T-helper 1 cell treated with Interleukin-12 subunit alpha and Interleukin-12 subunit beta and Interleukin-4 antibody, amounts not matched to agents 30 μg/mL and 1 μg/mL, for 36 hours (primary cell): Measurements from ENCODE around the gene TBC1D19.

Source experiments
- H3K27ac Mint-ChIP-seq: one replicate; pipeline ENCODE4 v1.8.0; 2021; ENCODE audit warnings: mild to moderate bottlenecking, mixed read lengths
- H3K27me3 Mint-ChIP-seq: one replicate; pipeline ENCODE4 v1.8.0; 2021; ENCODE audit warnings: low read depth, mixed read lengths
- H3K36me3 Mint-ChIP-seq: one replicate; pipeline ENCODE4 v1.8.0; 2021; ENCODE audit warnings: low read depth, mixed read lengths
- H3K4me1 Mint-ChIP-seq: one replicate; pipeline ENCODE4 v1.8.0; 2021; ENCODE audit warnings: low read depth, mixed read lengths
- H3K4me3 Mint-ChIP-seq: one replicate; pipeline ENCODE4 v1.8.0; 2021; ENCODE audit warnings: mild to moderate bottlenecking, moderate library complexity, mixed read lengths
- H3K9me3 Mint-ChIP-seq: one replicate; pipeline ENCODE4 v1.8.0; 2021; ENCODE audit warnings: mixed read lengths

The TBC1D19 gene

DNA sequence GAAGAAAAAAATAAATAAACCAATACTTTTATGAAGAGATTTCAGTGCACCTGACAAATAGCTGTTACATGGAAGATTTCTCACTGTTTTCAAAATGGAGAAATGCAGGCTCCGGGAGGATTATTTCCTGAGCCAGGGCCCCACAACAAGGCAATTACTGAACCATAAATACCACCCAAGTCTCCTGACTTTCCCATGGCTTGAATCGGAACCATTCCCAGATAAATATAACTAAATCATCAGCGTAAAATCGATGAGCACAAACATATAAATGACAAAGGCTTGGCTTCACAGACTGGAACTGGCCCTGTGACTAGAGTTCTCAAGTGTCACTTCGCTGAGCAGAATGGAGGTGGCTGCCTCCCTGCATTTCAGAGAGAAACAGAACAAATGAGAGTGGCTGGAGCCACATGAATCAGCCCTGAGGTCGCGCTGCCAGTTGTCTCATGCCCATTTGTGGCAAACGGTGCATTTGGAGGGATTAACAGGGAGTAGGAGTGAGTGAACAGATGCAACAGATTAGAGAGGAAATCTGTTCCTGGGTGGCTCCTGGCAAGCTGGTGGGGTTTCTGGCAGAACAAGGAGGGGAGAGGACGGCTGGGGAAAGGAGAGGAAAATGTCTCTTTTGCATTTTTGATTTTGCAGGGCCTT, 219.5 kb downstream of the TBC1D19 start:
- no peak overlapping the region for H3K4me3 Mint-ChIP-seq
- H3K27me3 Mint-ChIP-seq = no peaks in the 10 kb centered on the region
- H3K27ac Mint-ChIP-seq = no peak overlapping the region
- no peaks in the 10 kb centered on the region for H3K9me3 Mint-ChIP-seq
- H3K36me3 Mint-ChIP-seq = no peaks in the 10 kb centered on the region
- H3K4me1 Mint-ChIP-seq = peaks cover 2% of the 10 kb centered on the region

- Mint-ChIP-seq H3K36me3 (no peaks in the 10 kb centered on the region), H3K27ac (no peak overlapping the region), H3K4me1 (peaks cover 2% of the 10 kb centered on the region), H3K4me3 (no peak overlapping the region), H3K27me3 (no peaks in the 10 kb centered on the region), H3K9me3 (no peaks in the 10 kb centered on the region)
These were observed 220.6 kb downstream of the TBC1D19 start for GRCh38 chr4:26804451-26804850.

- H3K4me1 Mint-ChIP-seq = peaks cover 2% of the 10 kb centered on the region
- H3K9me3 Mint-ChIP-seq = no peaks in the 10 kb centered on the region
- H3K36me3 Mint-ChIP-seq = no peaks in the 10 kb centered on the region
- no peak overlapping the region for H3K4me3 Mint-ChIP-seq
- no peak overlapping the region for H3K27ac Mint-ChIP-seq
- H3K27me3 Mint-ChIP-seq = no peaks in the 10 kb centered on the region
These were observed 221.0 kb downstream of the TBC1D19 start for GRCh38 chr4:26804925-26805324.
